H9 (cell line): Measurements from ENCODE around the gene CCND2. TPM values are rescaled to one million over a fixed set of nuclear protein-coding genes. Genes with fewer than 3 reads are reported as not detected.

Experiments
- DNase-seq: peaks from one replicate; pipeline ENCODE4 v3.0.0-alpha.2; 2017
- H2AFZ ChIP-seq: one replicate; pipeline ENCODE4 v1.6.1; 2013; ENCODE audit warnings: mild to moderate bottlenecking, low read length, control low read depth, moderate library complexity
- H2AK5ac ChIP-seq: 2 replicates; pipeline ENCODE4 v1.6.1; 2013; ENCODE audit warnings: low read length, control low read depth, mixed read lengths; ENCODE audit not compliant: insufficient read length
- H2BK120ac ChIP-seq: one replicate; pipeline ENCODE4 v1.6.1; 2013; ENCODE audit warnings: low read depth, mild to moderate bottlenecking, low read length, control low read depth, inconsistent platforms; ENCODE audit not compliant: poor library complexity, severe bottlenecking
- H2BK12ac ChIP-seq: 2 replicates; pipeline ENCODE4 v1.6.1; 2013; ENCODE audit warnings: low read length, control low read depth, mixed read lengths, low read depth; ENCODE audit not compliant: insufficient read length
- H2BK15ac ChIP-seq: 2 replicates; pipeline ENCODE4 v1.6.1; 2013; ENCODE audit warnings: low read depth, low read length, control low read depth
- H2BK20ac ChIP-seq: one replicate; pipeline ENCODE4 v1.6.1; 2013; ENCODE audit warnings: low read depth, mild to moderate bottlenecking, low read length, control low read depth, inconsistent platforms; ENCODE audit not compliant: poor library complexity, severe bottlenecking
- H2BK5ac ChIP-seq: 2 replicates; pipeline ENCODE4 v1.6.1; 2013; ENCODE audit warnings: low read length, control low read depth, mixed read lengths; ENCODE audit not compliant: insufficient read length
- H3K14ac ChIP-seq: 2 replicates; pipeline ENCODE4 v1.6.1; 2013; ENCODE audit warnings: low read length, control low read depth; ENCODE audit not compliant: insufficient read depth
- H3K18ac ChIP-seq: 2 replicates; pipeline ENCODE4 v1.6.1; 2013; ENCODE audit warnings: low read depth, mild to moderate bottlenecking, mixed read lengths, low read length, control low read depth; ENCODE audit not compliant: insufficient read length
- H3K23ac ChIP-seq: 2 replicates; pipeline ENCODE4 v1.6.1; 2013; ENCODE audit warnings: low read length, control low read depth, mixed read lengths, low read depth; ENCODE audit not compliant: insufficient read length
- H3K23me2 ChIP-seq: 2 replicates; pipeline ENCODE4 v1.6.1; 2013; ENCODE audit warnings: low read depth, mild to moderate bottlenecking, mixed read lengths, low read length, control low read depth; ENCODE audit not compliant: insufficient read length, poor library complexity, severe bottlenecking
- H3K27ac ChIP-seq: 2 replicates; pipeline ENCODE4 v1.5.1; 2013; ENCODE audit warnings: low read length, control low read depth, mixed read lengths, low read depth; ENCODE audit not compliant: insufficient read length
- H3K27me3 ChIP-seq: 2 replicates; pipeline ENCODE4 v1.6.1; 2013; ENCODE audit warnings: low read length, control low read depth, inconsistent platforms; ENCODE audit not compliant: insufficient read depth
- H3K4ac ChIP-seq: 2 replicates; pipeline ENCODE4 v1.6.1; 2013; ENCODE audit warnings: low read depth, mild to moderate bottlenecking, control low read depth, inconsistent platforms, low read length, moderate library complexity
- H3K4me1 ChIP-seq: 2 replicates; pipeline ENCODE4 v1.6.1; 2013; ENCODE audit warnings: low read length, control low read depth, inconsistent platforms; ENCODE audit not compliant: insufficient read depth
- H3K4me2 ChIP-seq: 2 replicates; pipeline ENCODE4 v1.6.1; 2013; ENCODE audit warnings: low read length, control low read depth, mixed read lengths; ENCODE audit not compliant: insufficient read length, insufficient read depth
- H3K56ac ChIP-seq: 2 replicates; pipeline ENCODE4 v1.6.1; 2013; ENCODE audit warnings: low read depth, mild to moderate bottlenecking, mixed read lengths, low read length, control low read depth; ENCODE audit not compliant: insufficient read length
- H3K79me1 ChIP-seq: 2 replicates; pipeline ENCODE4 v1.6.1; 2013; ENCODE audit warnings: low read depth, mild to moderate bottlenecking, moderate library complexity, low read length, control low read depth, inconsistent platforms; ENCODE audit not compliant: insufficient read depth, poor library complexity, severe bottlenecking
- H3K79me2 ChIP-seq: 2 replicates; pipeline ENCODE4 v1.6.1; 2013; ENCODE audit warnings: low read length, control low read depth, inconsistent platforms; ENCODE audit not compliant: insufficient read depth
- H3K9ac ChIP-seq: 2 replicates; pipeline ENCODE4 v1.6.1; 2013; ENCODE audit warnings: low read length, control low read depth, mixed read lengths; ENCODE audit not compliant: insufficient read length; ENCODE audit errors: extremely low read depth
- H3K9me3 ChIP-seq: one replicate; pipeline ENCODE4 v1.6.1; 2013; ENCODE audit warnings: low read depth, low read length, inconsistent platforms; ENCODE audit not compliant: control insufficient read depth
- H3T11ph ChIP-seq: one replicate; pipeline ENCODE4 v1.6.1; 2013; ENCODE audit warnings: mild to moderate bottlenecking, low read length, control low read depth, inconsistent platforms
- H4K20me1 ChIP-seq: one replicate; pipeline ENCODE4 v1.6.1; 2013; ENCODE audit not compliant: control insufficient read depth, insufficient read length, insufficient read depth
- H4K5ac ChIP-seq: 2 replicates; pipeline ENCODE4 v1.6.1; 2013; ENCODE audit warnings: low read depth, mild to moderate bottlenecking, mixed read lengths, low read length, control low read depth; ENCODE audit not compliant: insufficient read length
- H4K8ac ChIP-seq: replicated peaks from 2 replicates; pipeline ENCODE4 v1.6.1; 2013; ENCODE audit warnings: low read length, control low read depth, mixed read lengths, low read depth; ENCODE audit not compliant: insufficient read length
- H4K91ac ChIP-seq: 2 replicates; pipeline ENCODE4 v1.6.1; 2013; ENCODE audit warnings: low read depth, mild to moderate bottlenecking, moderate library complexity, mixed read lengths, low read length, control low read depth; ENCODE audit not compliant: insufficient read length
- H3K27ac Mint-ChIP-seq, 3 experiments: 2 replicates in 2 of 3; 3 replicates in 1 of 3; pipeline ENCODE4 v1.8.0; 2020 to 2021; ENCODE audit warnings: mixed read lengths in 3 of 3, mild to moderate bottlenecking in 1 of 3, moderate library complexity in 1 of 3
- H3K27me3 Mint-ChIP-seq: 2 replicates; pipeline ENCODE4 v1.8.0; 2021; ENCODE audit warnings: low read depth, mild to moderate bottlenecking, moderate library complexity, mixed read lengths
- H3K36me3 Mint-ChIP-seq, 3 experiments: 2 replicates in 2 of 3; 3 replicates in 1 of 3; pipeline ENCODE4 v1.8.0; 2020 to 2021; ENCODE audit warnings: low read depth in 3 of 3, mixed read lengths in 3 of 3; ENCODE audit not compliant: insufficient read depth in 1 of 3
- H3K4me1 Mint-ChIP-seq, 2 experiments: 2 replicates each; pipeline ENCODE4 v1.8.0; 2020; ENCODE audit warnings: mixed read lengths in 2 of 2
- H3K4me3 Mint-ChIP-seq, 2 experiments: 2 replicates in 1 of 2; 3 replicates in 1 of 2; pipeline ENCODE4 v1.8.0; 2020 to 2021; ENCODE audit warnings: mild to moderate bottlenecking in 2 of 2, mixed read lengths in 2 of 2, moderate library complexity in 1 of 2
- H3K9me3 Mint-ChIP-seq, 2 experiments: 2 replicates in 1 of 2; 3 replicates in 1 of 2; pipeline ENCODE4 v1.8.0; 2020; ENCODE audit warnings: mild to moderate bottlenecking in 2 of 2, mixed read lengths in 2 of 2, moderate library complexity in 1 of 2
- CTCF ChIP-seq: fragments of 200-600 bp; sonication (generic); conservative IDR thresholded peaks from 3 replicates; pipeline ENCODE4 v1.8.0; 2021; ENCODE audit warnings: antibody characterized with exemption, mild to moderate bottlenecking
- WGBS: extraction: QIAGEN DNeasy Blood & Tissue Kit; methylation state at CpG from one replicate; pipeline ENCODE4 v1.1.7; 2013; ENCODE audit warnings: missing lambda C conversion rate, low lambda C conversion rate, mixed read lengths; ENCODE audit not compliant: insufficient read length; ENCODE audit errors: extremely low coverage; 5-methylcytosine and 5-hydroxymethylcytosine counted together
- total RNA-seq: library from RNA; stranded (reverse); gene quantifications from 2 replicates; pipeline ENCODE4 v1.2.1, GENCODE V29; 2021

Gene CCND2
- total RNA-seq, 1 experiment from 2014 or later = 104 TPM

- Histone ChIP-seq H4K5ac (no peak overlapping the region), H3K4ac (no peak overlapping the region), H3K27me3 (no peaks in the 10 kb centered on the region), H3K23ac (no peak overlapping the region), H3K9me3 (no peaks in the 10 kb centered on the region), H3K14ac (no peak overlapping the region), H4K20me1 (no peaks in the 10 kb centered on the region), H2AK5ac (no peak overlapping the region), H3K4me1 (no peaks in the 10 kb centered on the region; the same call in 1 of the 2 replicates), H2AFZ (no peak overlapping the region), H3K9ac (no peak overlapping the region), H2BK120ac (no peak overlapping the region), H2BK15ac (no peak overlapping the region), H3K56ac (no peak overlapping the region), H4K8ac (no peak overlapping the region), H2BK12ac (no peak overlapping the region), H3K79me2 (no peaks in the 10 kb centered on the region), H3K18ac (no peak overlapping the region), H3K23me2 (no peaks in the 10 kb centered on the region), H2BK5ac (no peak overlapping the region), H3T11ph (no peak overlapping the region), H3K27ac (no peak overlapping the region), H4K91ac (no peak overlapping the region), H3K4me2 (no peak overlapping the region), H3K79me1 (no peaks in the 10 kb centered on the region), H2BK20ac (no peak overlapping the region)
- H3K27me3 Mint-ChIP-seq = peaks cover 9% of the 10 kb centered on the region
- H3K9me3 Mint-ChIP-seq = peaks cover 13 to 23% of the 10 kb centered on the region in 2 experiments
- H3K27ac Mint-ChIP-seq = no peak overlapping the region
- H3K4me1 Mint-ChIP-seq = peaks cover 11 to 39% of the 10 kb centered on the region in 2 experiments
- TF ChIP-seq CTCF = no peak
- WGBS = no CpG with 5 or more reads among the region's 4 CpGs
- peaks cover 5 to 15% (median 6%) of the 10 kb centered on the region in 3 experiments; a peak in 6 of 7 replicates for H3K36me3 Mint-ChIP-seq
- H3K4me3 Mint-ChIP-seq = no peak overlapping the region
- DNase-seq = no peak
These were observed 32.0 kb upstream of the CCND2 start for GRCh38 chr12:4241592-4241991.
